ENCODE data around the gene AHRR. TPM values are rescaled to one million over a fixed set of nuclear protein-coding genes. Genes with fewer than 3 reads are reported as not detected.
A peak's percentile ranks its signal among the peaks of the same experiment; 100 is the strongest.

Gene AHRR
- polyA plus RNA-seq, 3 donors = 0.15 TPM; not detected in 1

- Histone ChIP-seq H3K27ac (ENCODE audit: low read depth in 1 of 2, low read length in 2 of 2) (no peak overlapping the region), H3K27me3 (ENCODE audit: control insufficient read depth in 2 of 2, insufficient read depth in 2 of 2, low read length in 2 of 2) (peaks cover 0 to 10% of the 10 kb centered on the region in 2 donors), H3K4me2 (replicated peaks; ENCODE audit: extremely low read depth, low read length, poor library complexity, severe bottlenecking) (no peak overlapping the region), H3K4me3 (replicated peaks in 1 of 3; ENCODE audit: low read depth in 2 of 3, low read length in 3 of 3) (no peak overlapping the region), H3K36me3 (replicated peaks in 1 of 2; ENCODE audit: control insufficient read depth in 1 of 2, insufficient read depth in 2 of 2, low read length in 2 of 2) (no peaks in the 10 kb centered on the region), H4K20me1 (ENCODE audit: insufficient read depth, low read length) (no peaks in the 10 kb centered on the region), H3K9me3 (replicated peaks in 1 of 2; ENCODE audit: control insufficient read depth in 1 of 2, insufficient read depth in 1 of 2, low read length in 2 of 2) (no peaks in the 10 kb centered on the region), H3K4me1 (ENCODE audit: control insufficient read depth in 1 of 2, insufficient read depth in 2 of 2, low read length in 2 of 2) (peaks cover 6 to 23% of the 10 kb centered on the region in 2 donors), H2AFZ (ENCODE audit: insufficient read depth, low read depth, low read length, poor library complexity, severe bottlenecking) (no peak overlapping the region), H3K79me2 (ENCODE audit: insufficient read depth, low read length) (no peaks in the 10 kb centered on the region), H3K9ac (ENCODE audit: insufficient read depth, low read length, poor library complexity, severe bottlenecking) (no peak overlapping the region)
- intact Hi-C loops (cut with micrococcal nuclease) = no loop called here
- peak in 2 of 3 donors; percentile 32 to 78 for DNase-seq
- H3K36me3 Mint-ChIP-seq = no peaks in the 10 kb centered on the region
- 86% methylated on average over 16 of the region's 21 CpGs for WGBS (ENCODE audit: insufficient coverage)
- H3K9me3 Mint-ChIP-seq = peaks cover 0 to 1% (median 0%) of the 10 kb centered on the region in 7 donors
- peak overlapping the region in 1 of 7 donors; percentile 19 for H3K27ac Mint-ChIP-seq
- peaks cover 19% of the 10 kb centered on the region for H3K4me1 Mint-ChIP-seq
- peaks cover 5 to 13% (median 11%) of the 10 kb centered on the region in 3 donors for H3K27me3 Mint-ChIP-seq (ENCODE audit: low read depth in 3 of 3)
- H3K4me3 Mint-ChIP-seq = no peak overlapping the region
- no peak for TF ChIP-seq CTCF (IDR thresholded peaks at IDR 0.05)
These were observed 73.8 kb downstream of the AHRR start for GRCh38 chr5:395156-395920.

GRCh38 chr5:395921-396530 lies 74.5 kb downstream of the AHRR start:
- Mint-ChIP-seq H3K27ac (peak overlapping the region in 1 of 7 donors; percentile 51), H3K27me3 (ENCODE audit: low read depth in 3 of 3) (peaks cover 5 to 14% (median 12%) of the 10 kb centered on the region in 3 donors), H3K4me3 (no peak overlapping the region), H3K9me3 (no peaks in the 10 kb centered on the region), H3K4me1 (peaks cover 20% of the 10 kb centered on the region), H3K36me3 (no peaks in the 10 kb centered on the region)
- no peak for TF ChIP-seq CTCF (IDR thresholded peaks at IDR 0.05)
- H3K79me2 ChIP-seq (ENCODE audit: insufficient read depth, low read length) = no peaks in the 10 kb centered on the region
- no peaks in the 10 kb centered on the region for H3K9me3 ChIP-seq (replicated peaks in 1 of 2; ENCODE audit: control insufficient read depth in 1 of 2, insufficient read depth in 1 of 2, low read length in 2 of 2)
- H3K4me3 ChIP-seq (replicated peaks in 1 of 3; ENCODE audit: low read depth in 2 of 3, low read length in 3 of 3) = no peak overlapping the region
- H3K27ac ChIP-seq (ENCODE audit: low read depth in 1 of 2, low read length in 2 of 2) = no peak overlapping the region
- peaks cover 8 to 29% of the 10 kb centered on the region in 2 donors for H3K4me1 ChIP-seq (ENCODE audit: control insufficient read depth in 1 of 2, insufficient read depth in 2 of 2, low read length in 2 of 2)
- no peak overlapping the region for H2AFZ ChIP-seq (ENCODE audit: insufficient read depth, low read depth, low read length, poor library complexity, severe bottlenecking)
- no peak overlapping the region for H3K4me2 ChIP-seq (replicated peaks; ENCODE audit: extremely low read depth, low read length, poor library complexity, severe bottlenecking)
- peaks cover 0 to 12% of the 10 kb centered on the region in 2 donors for H3K27me3 ChIP-seq (ENCODE audit: control insufficient read depth in 2 of 2, insufficient read depth in 2 of 2, low read length in 2 of 2)
- H3K9ac ChIP-seq (ENCODE audit: insufficient read depth, low read length, poor library complexity, severe bottlenecking) = no peak overlapping the region
- DNase-seq = peak in 1 of 3 donors; percentile 6
- WGBS (ENCODE audit: insufficient coverage) = 88% methylated on average over 7 of the region's 17 CpGs
- H3K36me3 ChIP-seq (replicated peaks in 1 of 2; ENCODE audit: control insufficient read depth in 1 of 2, insufficient read depth in 2 of 2, low read length in 2 of 2) = no peaks in the 10 kb centered on the region
- no peaks in the 10 kb centered on the region for H4K20me1 ChIP-seq (ENCODE audit: insufficient read depth, low read length)
- intact Hi-C loops (cut with micrococcal nuclease) = no loop called here
